Endodermal cell (in vitro differentiated cells): Measurements from ENCODE around the gene EXOC3L4. TPM values are rescaled to one million over a fixed set of nuclear protein-coding genes. Genes with fewer than 3 reads are reported as not detected.

ENCODE experiments used
- DNase-seq: peaks from one replicate; pipeline ENCODE4 v3.0.0-alpha.2; 2017
- H3K27ac ChIP-seq: 2 replicates; pipeline ENCODE4 v1.5.1; 2013; ENCODE audit warnings: mild to moderate bottlenecking, low read depth, low read length, moderate library complexity
- H3K27me3 ChIP-seq: 2 replicates; pipeline ENCODE4 v1.6.1; 2013; ENCODE audit warnings: mild to moderate bottlenecking, low read length, moderate library complexity; ENCODE audit not compliant: insufficient read depth, control insufficient read depth, poor library complexity, severe bottlenecking
- H3K36me3 ChIP-seq: 2 replicates; pipeline ENCODE4 v1.7.0; 2013; ENCODE audit warnings: mild to moderate bottlenecking, low read length, moderate library complexity; ENCODE audit not compliant: control insufficient read depth, insufficient read depth
- H3K4me1 ChIP-seq: one replicate; pipeline ENCODE4 v1.7.0; 2013; ENCODE audit warnings: low read length; ENCODE audit not compliant: control insufficient read depth, insufficient read depth
- H3K4me3 ChIP-seq: 2 replicates; pipeline ENCODE4 v1.5.1; 2013; ENCODE audit warnings: mild to moderate bottlenecking, low read length, moderate library complexity
- H3K9ac ChIP-seq: 2 replicates; pipeline ENCODE4 v1.6.1; 2013; ENCODE audit warnings: mild to moderate bottlenecking, low read length, moderate library complexity; ENCODE audit not compliant: poor library complexity, severe bottlenecking; ENCODE audit errors: extremely low read depth
- H3K9me3 ChIP-seq: 2 replicates; pipeline ENCODE4 v1.6.1; 2013; ENCODE audit warnings: mild to moderate bottlenecking, low read length, moderate library complexity; ENCODE audit not compliant: control insufficient read depth
- H3K27ac Mint-ChIP-seq: 2 replicates; pipeline ENCODE4 v1.8.0; 2020; ENCODE audit warnings: mixed read lengths
- H3K27me3 Mint-ChIP-seq: 2 replicates; pipeline ENCODE4 v1.8.0; 2021; ENCODE audit warnings: mild to moderate bottlenecking, mixed read lengths; ENCODE audit not compliant: insufficient read depth
- H3K36me3 Mint-ChIP-seq: 2 replicates; pipeline ENCODE4 v1.8.0; 2020; ENCODE audit warnings: low read depth, mixed read lengths
- H3K4me1 Mint-ChIP-seq: 2 replicates; pipeline ENCODE4 v1.8.0; 2020; ENCODE audit warnings: mixed read lengths
- H3K4me3 Mint-ChIP-seq: 2 replicates; pipeline ENCODE4 v1.8.0; 2020; ENCODE audit warnings: mild to moderate bottlenecking, moderate library complexity, mixed read lengths
- H3K9me3 Mint-ChIP-seq: 2 replicates; pipeline ENCODE4 v1.8.0; 2020; ENCODE audit warnings: mild to moderate bottlenecking, mixed read lengths
- CTCF ChIP-seq: fragments of 200-600 bp; sonication (generic); conservative IDR thresholded peaks from 2 replicates; pipeline ENCODE4 v1.5.0; 2021; ENCODE audit warnings: antibody characterized with exemption, mild to moderate bottlenecking
- WGBS, 2 experiments: methylation state at CpG; one replicate each; pipeline versions ENCODE4 v1.1.5 to v1.1.7; 2013; ENCODE audit warnings: missing lambda C conversion rate in 2 of 2, mixed read lengths in 1 of 2; ENCODE audit not compliant: insufficient coverage in 1 of 2, insufficient read length in 1 of 2; 5-methylcytosine and 5-hydroxymethylcytosine counted together
- total RNA-seq, 2 donors: library from RNA; stranded (reverse); fragmentation: NEBNext Ultra II Directional in 1 of 2; extraction: Animal tissue kit (Norgen Biotek cat#: 25700) in 1 of 2; gene quantifications; 2 replicates in 1 of 2; 3 replicates in 1 of 2; pipeline ENCODE4 v1.2.1, GENCODE V29; 2021

Gene EXOC3L4
- total RNA-seq, 2 donors from 2014 or later, result 2.5 to 3.6 TPM

- peaks cover 24% of the 10 kb centered on the region for H3K9me3 ChIP-seq
- Mint-ChIP-seq H3K9me3 (peaks cover 19% of the 10 kb centered on the region), H3K36me3 (peaks cover 2% of the 10 kb centered on the region), H3K27me3 (peaks cover 7% of the 10 kb centered on the region), H3K27ac (no peak overlapping the region), H3K4me1 (peaks cover 3% of the 10 kb centered on the region), H3K4me3 (no peak overlapping the region)
- no peak overlapping the region for H3K4me3 ChIP-seq
- TF ChIP-seq CTCF, result no peak
- no peaks in the 10 kb centered on the region for H3K36me3 ChIP-seq
- DNase-seq, result peak; percentile 30
- 90 to 98% methylated on average over 7 to 9 of the region's 9 CpGs for WGBS, 2 experiments
- H3K9ac ChIP-seq, result no peak overlapping the region
- no peaks in the 10 kb centered on the region for H3K4me1 ChIP-seq
- H3K27ac ChIP-seq, result no peak overlapping the region
- H3K27me3 ChIP-seq, result no peaks in the 10 kb centered on the region
These were observed 61.4 kb downstream of the EXOC3L4 start for GRCh38 chr14:103155826-103156394.

GRCh38 chr14:103156651-103157378, 62.3 kb downstream of the EXOC3L4 start:
- H3K27me3 Mint-ChIP-seq, result peaks cover 9% of the 10 kb centered on the region
- Histone ChIP-seq H3K4me1 (no peaks in the 10 kb centered on the region), H3K9ac (no peak overlapping the region), H3K27ac (no peak overlapping the region), H3K9me3 (peaks cover 33% of the 10 kb centered on the region), H3K36me3 (no peaks in the 10 kb centered on the region), H3K4me3 (no peak overlapping the region), H3K27me3 (no peaks in the 10 kb centered on the region)
- peaks cover 24% of the 10 kb centered on the region for H3K9me3 Mint-ChIP-seq
- no peak overlapping the region for H3K27ac Mint-ChIP-seq
- no peak overlapping the region for H3K4me3 Mint-ChIP-seq
- H3K4me1 Mint-ChIP-seq, result peaks cover 3% of the 10 kb centered on the region
- peak; percentile 48 for TF ChIP-seq CTCF
- 71 to 81% methylated on average over 16 to 21 of the region's 21 CpGs for WGBS, 2 experiments
- DNase-seq, result peak; percentile 74
- peaks cover 2% of the 10 kb centered on the region for H3K36me3 Mint-ChIP-seq

DNA sequence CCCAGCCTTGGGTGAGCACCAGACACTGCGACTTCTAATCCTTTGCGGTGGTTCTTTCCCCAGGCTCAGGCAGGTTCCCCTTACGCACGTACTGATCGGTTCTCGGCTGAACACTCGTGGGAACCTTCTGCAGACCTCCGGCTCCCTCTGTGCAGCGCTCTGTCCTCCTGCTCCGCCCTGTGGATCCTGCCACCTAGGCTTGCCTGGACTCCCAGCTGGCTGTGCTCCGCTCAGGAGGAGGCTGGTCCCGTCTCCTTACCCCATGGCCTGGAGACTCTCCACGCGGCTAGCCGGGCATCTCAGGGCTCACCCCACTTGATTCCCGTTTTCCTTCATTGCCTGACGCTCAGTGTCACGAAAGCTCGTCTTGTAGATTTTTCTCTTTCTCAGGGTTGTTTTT, 63.4 kb downstream of the EXOC3L4 start:
- Mint-ChIP-seq H3K4me1 (peaks cover 3% of the 10 kb centered on the region), H3K9me3 (peaks cover 35% of the 10 kb centered on the region), H3K27ac (no peak overlapping the region), H3K36me3 (peaks cover 2% of the 10 kb centered on the region), H3K4me3 (no peak overlapping the region), H3K27me3 (peaks cover 12% of the 10 kb centered on the region)
- no peak overlapping the region for H3K4me3 ChIP-seq
- peak; percentile 32 for DNase-seq
- no peak for TF ChIP-seq CTCF
- H3K4me1 ChIP-seq, result no peaks in the 10 kb centered on the region
- H3K27me3 ChIP-seq, result no peaks in the 10 kb centered on the region
- H3K9me3 ChIP-seq, result peaks cover 43% of the 10 kb centered on the region
- WGBS, 2 experiments, result 94 to 97% methylated on average over 16 to 19 of the region's 19 CpGs
- no peak overlapping the region for H3K9ac ChIP-seq
- H3K27ac ChIP-seq, result no peak overlapping the region
- H3K36me3 ChIP-seq, result no peaks in the 10 kb centered on the region
